Sigmoid colon (tissue), 4 donors: ENCODE results near the gene GRAP2.

ENCODE experiments used
- CTCF ChIP-seq, 4 experiments: fragments of 450-650 bp in 3 of 4; fragments of 200-600 bp in 1 of 4; IDR thresholded peaks; one replicate each; pipeline ENCODE4 v1.5.1; 2016 to 2019; ENCODE audit warnings: antibody characterized with exemption in 4 of 4, mild to moderate bottlenecking in 3 of 4, moderate library complexity in 2 of 4
- EP300 ChIP-seq, 4 donors: sonication (generic); formaldehyde crosslinking; IDR thresholded peaks; one replicate each; pipeline ENCODE4 v1.6.1; 2017; ENCODE audit warnings: antibody characterized with exemption in 4 of 4
- POLR2A ChIP-seq, 2 donors: fragments of 450-650 bp; IDR thresholded peaks; one replicate each; pipeline ENCODE4 v1.6.1; 2016; ENCODE audit warnings: antibody characterized with exemption in 2 of 2, mild to moderate bottlenecking in 2 of 2, moderate library complexity in 2 of 2
- POLR2AphosphoS5 ChIP-seq, 4 donors: sonication (generic); formaldehyde crosslinking; IDR thresholded peaks; one replicate each; pipeline ENCODE4 v1.6.1; 2017; ENCODE audit warnings: antibody characterized with exemption in 4 of 4

- no peak for TF ChIP-seq CTCF (IDR thresholded peaks at IDR 0.05)
- TF ChIP-seq POLR2A (IDR thresholded peaks at IDR 0.05), result no peak
- no peak for TF ChIP-seq POLR2AphosphoS5 (IDR thresholded peaks at IDR 0.05)
- TF ChIP-seq EP300 (IDR thresholded peaks at IDR 0.05), result no peak
Observed at GRCh38 chr22:39997421-39997820, 96.5 kb downstream of the GRAP2 start.
